GM15510 (cell line): ENCODE results near the gene SPRR1B.

Experiments used
- POLR2A ChIP-seq: IDR thresholded peaks from 3 replicates; pipeline ENCODE4 v1.6.1; 2011; ENCODE audit warnings: borderline replicate concordance; ENCODE audit not compliant: insufficient read length; ENCODE audit errors: extremely low read depth

SPRR1B gene, protein sequence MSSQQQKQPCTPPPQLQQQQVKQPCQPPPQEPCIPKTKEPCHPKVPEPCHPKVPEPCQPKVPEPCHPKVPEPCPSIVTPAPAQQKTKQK

DNA sequence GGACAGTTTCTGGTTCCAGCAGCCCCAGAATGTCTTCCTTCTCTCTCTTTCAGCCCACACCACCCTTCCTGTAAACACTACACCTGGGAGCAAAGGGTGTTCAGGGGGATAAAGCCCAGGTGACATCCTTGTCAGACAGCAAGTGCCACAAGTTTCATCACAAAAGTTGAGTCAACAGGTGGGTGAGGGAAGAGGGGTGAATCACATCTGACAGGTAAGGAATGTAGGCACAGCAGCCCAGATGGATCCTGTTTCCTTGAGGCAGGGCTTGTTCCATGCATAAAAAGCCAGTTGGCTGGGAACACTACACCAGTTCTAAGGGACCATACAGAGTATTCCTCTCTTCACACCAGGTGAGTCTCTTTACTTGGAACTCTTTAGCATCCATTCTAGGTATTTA is at the start of gene SPRR1B:
Gene SPRR1B (plus strand): TSS at position 309 of the 400 bp plus-strand sequence. CDS start 1,143 bp downstream, outside the sequence.
- no peak for TF ChIP-seq POLR2A

DNA sequence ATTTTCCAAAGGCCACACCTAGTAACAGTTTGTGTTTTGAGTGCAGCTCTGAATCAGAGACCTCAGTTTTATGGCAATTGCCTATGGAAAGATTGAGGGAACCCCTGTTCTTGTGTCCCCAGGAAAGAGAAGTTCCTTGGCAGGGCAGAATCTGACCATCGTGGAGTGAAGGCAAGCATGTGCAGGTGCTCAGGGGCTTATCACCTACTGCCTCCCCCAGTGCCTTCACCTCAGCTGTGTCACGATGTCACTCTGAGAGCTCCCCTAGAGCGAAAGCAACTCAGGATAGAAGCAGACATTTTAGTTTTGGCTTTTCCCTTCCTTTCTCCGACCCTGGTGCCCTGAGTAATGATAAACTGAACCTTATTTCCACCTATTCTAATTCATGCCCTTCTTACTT is 48.9 kb upstream of the SPRR1B start:
- no peak for TF ChIP-seq POLR2A

DNA sequence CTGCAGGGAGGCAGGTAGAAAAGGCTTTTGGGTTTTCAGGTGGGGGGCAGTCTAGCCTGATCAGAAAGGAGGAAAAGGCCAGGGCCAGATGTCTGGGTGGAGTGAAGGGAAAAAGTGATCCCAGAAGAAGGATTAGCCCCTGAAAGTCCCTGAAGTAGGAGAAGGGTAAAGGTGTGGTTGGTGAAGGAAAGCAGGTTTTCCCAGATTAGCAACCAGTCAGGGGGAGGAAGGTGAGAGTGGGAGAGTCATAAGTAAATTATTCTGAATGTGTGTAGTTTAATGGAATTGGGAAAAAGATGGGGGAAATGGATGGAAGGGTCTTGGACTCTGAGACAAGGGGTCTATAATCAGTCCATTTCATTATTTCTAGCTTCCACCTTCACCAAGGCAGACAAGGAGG is 47.8 kb upstream of the SPRR1B start:
- TF ChIP-seq POLR2A: no peak

DNA sequence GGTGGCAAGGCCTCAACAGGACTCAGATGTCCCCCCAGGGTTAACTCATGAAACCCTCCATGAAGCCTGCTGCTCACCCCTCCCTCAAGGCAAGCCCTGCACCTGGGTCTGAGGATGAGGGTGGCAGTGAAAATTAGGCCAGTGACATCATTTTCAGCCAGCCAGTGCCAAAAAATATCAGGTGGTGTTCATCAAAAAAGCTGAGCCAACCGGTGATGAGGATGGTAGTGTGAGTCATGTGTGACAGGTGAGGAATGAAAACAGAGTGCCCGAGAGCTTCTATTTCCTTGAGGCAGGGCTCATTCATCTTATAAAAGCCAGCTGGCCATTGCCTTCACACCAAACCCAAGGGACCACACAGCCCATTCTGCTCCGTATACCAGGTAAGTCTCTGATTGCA is 47.3 kb upstream of the SPRR1B start, which contains the start of gene SPRR1A:
Gene SPRR1A (plus strand): TSS at position 339 of the 400 bp plus-strand sequence. CDS start 1,150 bp downstream, outside the sequence.
- no peak for TF ChIP-seq POLR2A

DNA sequence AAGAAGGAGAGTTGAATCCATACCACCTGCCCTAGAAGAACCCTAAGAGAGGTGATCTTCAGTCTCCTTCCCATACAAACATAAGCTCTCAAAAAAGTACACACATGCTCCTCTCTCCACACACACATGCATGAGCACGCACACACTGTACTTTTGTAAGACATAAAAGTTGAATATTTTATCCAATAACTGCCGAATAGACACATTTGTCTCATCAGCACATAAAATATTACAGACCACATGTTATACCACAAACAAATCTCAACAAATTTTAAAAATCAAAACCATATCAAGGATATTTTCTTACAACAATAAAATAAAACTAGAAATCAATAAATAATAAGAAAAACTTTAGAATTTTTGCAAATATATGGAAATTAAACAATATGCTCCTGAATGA is 44.4 kb upstream of the SPRR1B start:
- TF ChIP-seq POLR2A: no peak

DNA sequence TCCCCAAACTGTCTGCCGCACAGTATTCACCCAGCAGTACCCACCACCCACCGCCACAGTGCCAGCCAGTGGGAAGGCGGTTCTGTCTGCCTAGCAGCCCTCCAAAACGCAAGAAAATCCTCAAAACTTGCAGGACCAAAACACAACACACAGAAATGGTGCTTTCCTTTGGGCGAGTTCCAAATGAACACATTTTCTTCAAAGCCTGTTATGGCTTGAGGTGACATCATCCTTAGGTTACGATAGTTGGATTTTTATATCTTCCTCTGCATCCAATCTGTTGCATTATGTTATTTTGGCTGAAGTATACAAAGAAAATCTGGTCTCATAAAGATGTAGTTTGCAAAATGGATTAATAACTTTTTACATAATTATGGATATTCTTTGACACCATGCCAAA is 37.8 kb upstream of the SPRR1B start:
- no peak for TF ChIP-seq POLR2A

DNA sequence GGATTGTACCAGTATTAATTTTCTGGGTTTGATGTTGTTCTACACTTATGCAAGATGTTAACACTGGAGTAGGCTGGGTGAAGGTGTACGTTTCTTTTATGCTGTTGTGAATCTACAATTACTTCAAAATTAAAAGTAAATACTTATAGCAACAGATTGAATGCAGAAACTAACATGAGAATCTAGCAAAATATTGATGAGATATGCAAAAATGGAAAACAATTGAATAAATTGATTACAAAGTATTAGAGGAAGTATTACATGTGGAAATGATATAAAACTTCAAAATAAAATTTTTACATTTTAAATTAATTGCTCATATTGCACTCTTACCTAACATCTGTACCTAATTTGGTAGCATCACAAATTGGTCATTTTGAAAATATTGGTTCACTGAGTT is 35.2 kb upstream of the SPRR1B start:
- TF ChIP-seq POLR2A: no peak

DNA sequence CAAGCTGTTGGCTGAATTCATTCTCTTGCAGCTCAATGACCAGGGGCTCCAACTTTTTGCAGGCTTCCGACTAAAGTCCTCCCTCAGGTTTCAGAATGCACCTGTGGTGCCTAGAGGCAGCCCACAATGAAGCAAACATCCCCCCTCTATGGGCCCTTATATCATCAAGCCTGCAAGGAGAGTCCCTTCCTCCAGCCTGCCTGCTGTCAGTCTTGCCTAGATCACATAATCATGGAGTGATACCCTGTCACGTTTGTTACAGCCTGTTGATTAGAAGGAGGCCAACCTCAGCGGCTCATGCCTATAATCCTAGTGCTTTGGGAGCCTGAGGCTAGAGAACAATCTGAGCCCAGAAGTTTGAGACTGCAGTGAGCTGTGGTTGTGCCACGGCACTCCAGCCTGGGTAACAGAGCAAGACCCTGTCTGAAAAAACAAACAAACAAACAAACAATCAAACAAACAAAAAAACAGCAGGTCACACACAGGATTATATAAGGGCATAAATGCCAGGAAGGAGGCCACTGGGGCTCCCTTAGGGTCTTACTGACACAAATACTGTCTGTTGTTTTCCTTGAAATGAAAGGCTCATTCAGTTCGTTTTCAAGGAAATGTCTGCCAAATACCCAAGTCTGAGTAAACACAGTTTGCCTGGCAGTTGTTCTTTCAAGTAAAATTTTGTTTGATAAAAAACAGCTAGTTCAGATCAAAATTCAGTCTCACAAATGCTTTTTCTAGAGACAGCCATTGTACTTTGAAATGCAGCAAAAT is 34.2 kb upstream of the SPRR1B start:
- TF ChIP-seq POLR2A: no peak

DNA sequence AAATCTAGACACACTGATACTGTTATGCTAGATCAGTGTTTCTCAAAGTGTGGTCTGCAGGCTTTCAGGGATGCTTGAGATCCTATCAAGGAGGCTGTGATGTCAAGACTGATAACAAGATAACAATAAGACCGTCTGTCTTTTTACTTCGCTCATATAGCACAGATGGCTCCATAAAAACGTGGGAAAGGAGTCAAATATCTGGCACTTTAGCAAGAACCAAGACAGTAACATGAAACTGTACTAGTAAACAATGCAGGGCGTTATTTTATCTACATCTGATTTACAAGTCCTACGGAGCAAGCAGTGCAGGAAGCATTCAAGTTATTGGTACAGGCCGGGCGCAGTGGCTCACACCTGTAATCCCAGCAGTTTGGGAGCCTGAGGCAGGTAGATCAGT is 33.1 kb upstream of the SPRR1B start:
- TF ChIP-seq POLR2A: no peak

DNA sequence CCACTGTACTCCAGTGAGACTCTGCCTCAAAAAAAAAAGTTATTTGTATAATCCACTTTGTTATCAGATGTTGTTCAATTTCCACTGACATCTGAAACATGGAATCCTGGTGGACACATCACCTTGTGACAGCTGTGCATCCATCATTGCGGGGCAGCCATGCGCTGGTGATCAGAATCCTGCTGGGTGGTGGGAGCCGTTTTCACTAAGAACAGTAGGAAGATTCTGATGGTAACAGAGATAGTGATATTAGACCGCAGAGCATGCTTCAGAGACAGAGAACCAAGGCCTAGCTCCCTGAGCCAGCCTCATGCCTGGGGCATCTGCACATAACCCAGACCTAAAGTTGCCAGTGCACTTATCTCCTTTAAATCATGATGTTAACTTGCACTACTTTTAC is 32.5 kb upstream of the SPRR1B start:
- no peak for TF ChIP-seq POLR2A

DNA sequence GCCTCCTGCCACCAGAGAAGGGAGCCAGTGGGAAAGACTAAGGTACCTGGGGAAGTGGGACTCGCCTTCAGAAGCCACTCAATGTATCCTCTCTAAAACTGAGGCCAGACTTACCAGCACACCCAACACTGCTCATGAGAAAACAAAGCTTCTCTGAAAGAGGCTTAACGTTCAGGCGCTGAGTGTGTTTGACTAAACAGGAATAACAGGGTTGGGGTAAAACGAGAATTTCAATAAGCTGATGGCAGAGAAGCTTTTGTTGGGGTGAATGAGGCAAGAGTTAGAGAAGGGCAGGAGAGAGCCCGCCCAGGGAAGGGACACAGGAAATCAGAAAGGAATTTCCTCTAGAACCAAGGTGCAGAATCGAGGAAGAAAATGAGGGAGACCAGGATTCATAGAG is 31.2 kb upstream of the SPRR1B start:
- no peak for TF ChIP-seq POLR2A

DNA sequence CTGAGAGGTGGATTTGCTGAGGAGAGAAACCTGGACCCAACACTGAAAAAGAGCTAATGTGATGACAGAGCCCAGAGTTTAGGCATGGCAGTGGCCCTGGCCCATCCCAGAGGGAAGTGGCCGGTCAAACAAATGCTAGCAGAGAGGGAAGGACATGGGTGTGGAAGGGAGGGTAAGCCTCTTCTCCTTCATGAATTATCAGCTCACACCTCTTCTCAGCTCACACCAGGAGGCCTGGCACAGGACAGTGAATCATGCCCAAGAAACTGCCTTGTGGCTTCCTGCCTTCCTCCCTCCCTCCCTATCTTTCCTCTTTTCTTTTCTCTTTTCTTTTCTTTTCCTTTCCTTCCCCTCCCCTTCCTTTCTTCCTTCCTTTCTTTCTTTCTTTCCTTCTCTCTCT is 30.7 kb upstream of the SPRR1B start:
- no peak for TF ChIP-seq POLR2A

DNA sequence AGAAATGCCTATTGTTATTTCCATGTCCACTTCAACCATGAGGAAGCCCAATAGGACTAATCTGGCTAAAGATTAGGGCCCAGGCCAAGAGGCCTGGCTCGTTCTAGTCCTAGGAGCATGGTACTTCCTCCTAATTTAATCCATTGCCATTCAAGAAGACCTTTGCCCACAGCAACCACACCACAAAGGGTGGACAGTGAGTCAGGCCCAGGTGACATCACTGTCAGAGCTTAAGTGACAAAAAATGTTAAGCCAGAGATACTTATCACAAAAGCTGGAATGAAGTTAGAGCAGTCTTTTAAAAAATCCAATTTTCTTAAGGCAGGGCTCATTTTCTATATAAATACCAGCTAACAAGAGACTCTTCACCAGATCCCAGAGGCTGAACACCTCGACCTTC is 29.6 kb upstream of the SPRR1B start, which contains the start of gene SPRR3:
Gene SPRR3 (plus strand): TSS at position 368 of the 400 bp plus-strand sequence. CDS start 1,272 bp downstream, outside the sequence.
- TF ChIP-seq POLR2A: no peak

DNA sequence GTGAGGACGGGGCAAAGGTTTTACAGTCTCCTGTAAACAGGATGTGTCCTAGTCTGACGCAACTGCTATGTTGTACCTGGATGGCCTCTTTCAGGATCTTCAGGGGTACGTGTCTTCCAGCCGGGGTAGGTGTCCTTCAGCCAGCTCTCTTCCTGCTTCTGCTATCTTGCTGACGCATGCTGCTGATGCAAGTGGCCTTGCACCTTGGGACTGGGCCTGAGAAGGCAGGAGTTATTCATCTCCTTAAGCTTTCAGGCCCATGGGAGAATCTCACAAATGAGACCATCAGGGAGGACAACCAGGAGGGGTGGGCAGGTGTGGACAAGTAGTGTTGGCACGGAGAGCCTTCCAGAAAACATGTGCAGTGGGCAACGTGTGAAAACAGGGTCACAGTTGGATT is 7.9 kb upstream of the SPRR1B start:
- TF ChIP-seq POLR2A: no peak

DNA sequence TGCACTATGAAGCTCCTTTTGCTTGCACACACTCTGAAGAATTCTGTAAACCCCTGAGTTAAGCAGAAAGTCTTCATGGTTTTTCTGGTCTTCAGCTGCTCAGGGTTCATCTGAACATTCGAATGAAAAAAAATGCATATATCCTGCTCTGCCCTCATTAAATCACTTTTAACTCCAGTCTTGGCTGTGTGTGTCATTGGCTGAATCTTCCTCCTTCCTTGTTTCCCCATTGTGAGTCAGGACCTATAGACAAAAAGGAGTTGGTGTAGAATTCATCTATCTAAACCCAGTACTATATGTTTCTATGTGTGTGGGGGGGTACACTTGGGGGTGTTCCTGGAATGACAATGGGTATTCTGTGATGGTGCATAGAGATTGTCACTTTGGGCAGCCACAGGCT is 6.6 kb upstream of the SPRR1B start:
- no peak for TF ChIP-seq POLR2A

DNA sequence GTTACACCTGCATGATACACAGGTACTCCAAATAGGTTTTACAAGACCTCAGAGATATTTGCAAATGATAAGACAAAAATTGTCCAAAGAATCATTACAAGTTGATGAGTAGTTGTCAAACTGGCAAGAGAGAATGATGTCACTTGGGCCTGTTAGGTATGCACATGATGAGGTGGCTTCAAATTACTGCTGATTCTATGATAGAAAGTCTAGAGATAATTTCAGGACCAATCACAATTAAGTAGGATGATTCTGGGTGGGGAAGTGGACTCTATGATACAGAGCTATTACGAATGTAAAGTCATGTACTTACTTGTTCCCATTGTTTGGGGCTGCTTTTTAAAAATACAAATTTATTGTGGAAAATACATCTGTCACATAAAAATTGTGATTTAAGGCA is 5.2 kb upstream of the SPRR1B start:
- TF ChIP-seq POLR2A: no peak
